OCI-LY7 (cell line): ENCODE data around the gene CTNNA3. TPM values are rescaled to one million over a fixed set of nuclear protein-coding genes. Genes with fewer than 3 reads are reported as not detected.

Source experiments
- BruUV-seq: library from RNA; stranded (reverse); fragments of 400-500 nt; replicated peaks from 2 replicates; lab custom pipeline; 2021; lab: Mats Ljungman, UMichigan
- CTCF ChIA-PET: fragments of 300-600 bp; sonication (Branson Sonifier 250); formaldehyde crosslinking; loops from one replicate; lab custom pipeline; 2022; ENCODE audit warnings: antibody characterized with exemption; ENCODE audit not compliant: unreplicated experiment; lab: Charles Lee
- POLR2A ChIA-PET: fragments of 300-600 bp; sonication (Branson Sonifier 250); formaldehyde crosslinking; loops from one replicate; lab custom pipeline; 2022; ENCODE audit warnings: antibody characterized with exemption; lab: Charles Lee
- DNase-seq: peaks from one replicate; pipeline ENCODE4 v3.0.0-alpha.2; 2015; ENCODE audit warnings: low spot score
- H2AFZ ChIP-seq: fragments of 200-600 bp; sonication (generic), shearing (Covaris generic); 2 replicates; pipeline ENCODE4 v1.6.1; 2014; ENCODE audit warnings: mild to moderate bottlenecking, antibody characterized with exemption, low read length, moderate library complexity
- H3K27ac ChIP-seq: fragments of 200-600 bp; sonication (generic); 2 replicates; pipeline ENCODE4 v1.5.1; 2014; ENCODE audit warnings: mixed run types, low read depth, mild to moderate bottlenecking, moderate library complexity, low read length, inconsistent platforms; ENCODE audit not compliant: poor library complexity, severe bottlenecking
- H3K36me3 ChIP-seq: fragments of 200-600 bp; sonication (generic); 2 replicates; pipeline ENCODE4 v1.6.1; 2014; ENCODE audit warnings: mild to moderate bottlenecking, antibody characterized with exemption, low read length, moderate library complexity, mixed read lengths; ENCODE audit not compliant: insufficient read depth
- H3K4me1 ChIP-seq: fragments of 200-600 bp; sonication (generic); 2 replicates; pipeline ENCODE4 v1.5.1; 2014; ENCODE audit warnings: mild to moderate bottlenecking, low read length; ENCODE audit not compliant: insufficient read depth, poor library complexity, severe bottlenecking
- H3K4me2 ChIP-seq: fragments of 200-600 bp; sonication (generic); 2 replicates; pipeline ENCODE4 v1.6.1; 2014; ENCODE audit warnings: mild to moderate bottlenecking, low read length
- H3K4me3 ChIP-seq: fragments of 200-600 bp; sonication (generic); 2 replicates; pipeline ENCODE4 v1.5.1; 2014; ENCODE audit warnings: mild to moderate bottlenecking, low read depth, low read length; ENCODE audit not compliant: poor library complexity, severe bottlenecking
- H3K79me2 ChIP-seq: fragments of 200-600 bp; sonication (generic); 2 replicates; pipeline ENCODE4 v1.6.1; 2016; ENCODE audit warnings: low read depth, mild to moderate bottlenecking, low read length, moderate library complexity, mixed read lengths; ENCODE audit not compliant: insufficient read depth
- H3K9me2 ChIP-seq: fragments of 200-600 bp; sonication (generic); 2 replicates; pipeline ENCODE4 v1.6.1; 2016; ENCODE audit warnings: mild to moderate bottlenecking, low read length, mixed read lengths; ENCODE audit not compliant: insufficient read depth
- H3K9me3 ChIP-seq: fragments of 200-600 bp; sonication (generic); 2 replicates; pipeline ENCODE4 v1.6.1; 2014; ENCODE audit warnings: mild to moderate bottlenecking, mixed run types, low read length, mixed read lengths
- H4K20me1 ChIP-seq: fragments of 200-600 bp; sonication (generic); 2 replicates; pipeline ENCODE4 v1.6.1; 2014; ENCODE audit warnings: mild to moderate bottlenecking, antibody characterized with exemption, low read length, moderate library complexity, mixed read lengths; ENCODE audit not compliant: insufficient read depth
- EZH2phosphoT487 ChIP-seq: fragments of 200-600 bp; sonication (generic); IDR thresholded peaks from 2 replicates; pipeline ENCODE4 v1.6.1; 2018; ENCODE audit warnings: low read depth, borderline replicate concordance, mild to moderate bottlenecking, mixed run types, antibody characterized with exemption, low read length, moderate library complexity, mixed read lengths
- intact Hi-C: fragments of 100-400 bp; cut with micrococcal nuclease; formaldehyde crosslinking; loops from one replicate; pipeline ENCODE4 v1.10.0; 2022; ENCODE audit not compliant: unreplicated experiment
- total RNA-seq, 2 experiments: library from RNA; depleted of rRNA in 1 of 2; stranded (reverse); fragments of >200 nt in 1 of 2; shearing (Covaris generic) in 1 of 2; gene quantifications; 2 replicates each; pipeline ENCODE4 v1.2.3, GENCODE V29; 2014 to 2022
- TF ChIP-seq, protein P1 (sequence below): fragments of 200-600 bp; sonication (generic); conservative IDR thresholded peaks from 2 replicates; pipeline ENCODE4 v1.5.1; 2014; ENCODE audit warnings: mild to moderate bottlenecking, antibody characterized with exemption, low read length, moderate library complexity, mixed read lengths

The CTNNA3 gene
- total RNA-seq, 2 experiments from 2014 or later = not detected

DNA sequence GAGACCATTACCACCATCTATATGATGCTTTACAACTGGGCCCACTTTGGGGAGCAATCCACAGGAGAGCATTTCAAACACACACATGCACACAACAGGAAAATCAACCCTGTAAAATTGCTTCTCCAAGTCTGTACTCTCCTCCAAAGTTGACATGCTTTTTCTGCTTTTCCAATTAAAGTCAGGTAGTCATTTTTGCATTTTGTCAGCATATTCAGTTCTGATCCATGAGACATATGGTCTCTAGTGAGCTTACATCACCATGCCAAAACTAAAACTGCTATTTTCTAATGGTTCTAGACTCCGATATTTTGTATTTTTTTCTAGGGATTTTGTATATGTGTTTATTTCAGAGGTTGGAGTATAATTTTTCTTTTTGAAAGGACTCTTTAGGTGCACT is 1143.7 kb downstream of the CTNNA3 start:
- H3K4me3 ChIP-seq = no peak overlapping the region
- no peaks in the 10 kb centered on the region for H3K9me2 ChIP-seq
- POLR2A ChIA-PET = no interaction called here
- H3K4me1 ChIP-seq = no peaks in the 10 kb centered on the region
- H3K27ac ChIP-seq = no peak overlapping the region
- no TSS peak for BruUV-seq
- no peak overlapping the region for H2AFZ ChIP-seq
- DNase-seq = no peak
- no peaks in the 10 kb centered on the region for H3K36me3 ChIP-seq
- CTCF ChIA-PET = no interaction called here
- H3K79me2 ChIP-seq = no peaks in the 10 kb centered on the region
- TF ChIP-seq, protein P1, sequence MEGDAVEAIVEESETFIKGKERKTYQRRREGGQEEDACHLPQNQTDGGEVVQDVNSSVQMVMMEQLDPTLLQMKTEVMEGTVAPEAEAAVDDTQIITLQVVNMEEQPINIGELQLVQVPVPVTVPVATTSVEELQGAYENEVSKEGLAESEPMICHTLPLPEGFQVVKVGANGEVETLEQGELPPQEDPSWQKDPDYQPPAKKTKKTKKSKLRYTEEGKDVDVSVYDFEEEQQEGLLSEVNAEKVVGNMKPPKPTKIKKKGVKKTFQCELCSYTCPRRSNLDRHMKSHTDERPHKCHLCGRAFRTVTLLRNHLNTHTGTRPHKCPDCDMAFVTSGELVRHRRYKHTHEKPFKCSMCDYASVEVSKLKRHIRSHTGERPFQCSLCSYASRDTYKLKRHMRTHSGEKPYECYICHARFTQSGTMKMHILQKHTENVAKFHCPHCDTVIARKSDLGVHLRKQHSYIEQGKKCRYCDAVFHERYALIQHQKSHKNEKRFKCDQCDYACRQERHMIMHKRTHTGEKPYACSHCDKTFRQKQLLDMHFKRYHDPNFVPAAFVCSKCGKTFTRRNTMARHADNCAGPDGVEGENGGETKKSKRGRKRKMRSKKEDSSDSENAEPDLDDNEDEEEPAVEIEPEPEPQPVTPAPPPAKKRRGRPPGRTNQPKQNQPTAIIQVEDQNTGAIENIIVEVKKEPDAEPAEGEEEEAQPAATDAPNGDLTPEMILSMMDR = no peak
- TF ChIP-seq EZH2phosphoT487 = no peak
- H3K4me2 ChIP-seq = no peak overlapping the region
- no peaks in the 10 kb centered on the region for H3K9me3 ChIP-seq
- H4K20me1 ChIP-seq = no peaks in the 10 kb centered on the region
- intact Hi-C loops = no loop called here

DNA sequence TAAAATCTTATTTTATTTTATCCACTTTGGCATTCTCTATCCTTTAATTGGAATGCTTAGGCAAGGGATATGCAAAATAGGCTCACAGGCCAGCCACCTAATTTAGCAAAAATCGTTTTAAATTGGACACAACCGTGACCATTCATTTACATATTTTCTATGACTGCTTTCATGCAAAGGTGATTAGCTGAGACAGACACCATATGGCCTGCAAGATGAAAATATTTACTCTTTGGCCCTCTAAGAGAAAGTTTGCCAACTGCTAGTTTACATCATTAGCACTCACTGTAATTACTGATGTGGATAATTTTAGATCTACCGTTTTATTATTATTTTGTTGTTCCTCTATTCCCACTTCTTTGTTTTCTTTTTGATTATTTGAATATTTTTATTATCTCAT is 1145.6 kb downstream of the CTNNA3 start:
- CTCF ChIA-PET = no interaction called here
- Histone ChIP-seq H2AFZ (no peak overlapping the region), H3K9me2 (no peaks in the 10 kb centered on the region), H3K9me3 (no peaks in the 10 kb centered on the region), H3K36me3 (no peaks in the 10 kb centered on the region), H3K4me2 (no peak overlapping the region), H3K27ac (no peak overlapping the region), H3K4me3 (no peak overlapping the region), H3K79me2 (no peaks in the 10 kb centered on the region), H3K4me1 (no peaks in the 10 kb centered on the region), H4K20me1 (no peaks in the 10 kb centered on the region)
- POLR2A ChIA-PET = no interaction called here
- DNase-seq = no peak
- TF ChIP-seq, protein P1 = no peak
- TF ChIP-seq EZH2phosphoT487 = no peak
- intact Hi-C loops = no loop called here
- no TSS peak for BruUV-seq

DNA sequence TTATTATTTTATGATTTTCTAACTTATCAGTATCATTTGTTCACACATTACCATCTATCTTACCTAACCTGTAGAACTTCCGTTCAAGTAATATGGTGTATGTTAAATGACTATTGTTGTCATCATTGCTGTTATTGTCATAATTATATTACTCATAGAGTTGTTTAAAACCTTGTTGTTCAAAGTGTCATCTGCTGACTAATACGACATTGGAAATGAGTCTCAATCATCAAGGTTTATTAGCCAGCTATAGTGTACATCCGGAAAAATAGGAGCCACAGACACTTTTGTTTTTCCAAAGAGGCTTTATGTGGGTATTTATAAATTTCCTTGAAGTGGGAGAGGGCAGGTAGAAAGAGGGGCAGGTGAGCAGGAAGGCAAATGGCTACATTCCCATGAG is 1157.1 kb downstream of the CTNNA3 start:
- ChIA-PET CTCF (no interaction called here), POLR2A (no interaction called here)
- TF ChIP-seq EZH2phosphoT487 = no peak
- TF ChIP-seq, protein P1 = no peak
- H3K4me3 ChIP-seq = no peak overlapping the region
- H3K79me2 ChIP-seq = no peaks in the 10 kb centered on the region
- BruUV-seq = no TSS peak
- no peaks in the 10 kb centered on the region for H3K4me1 ChIP-seq
- no peaks in the 10 kb centered on the region for H4K20me1 ChIP-seq
- H3K36me3 ChIP-seq = no peaks in the 10 kb centered on the region
- H3K9me2 ChIP-seq = no peaks in the 10 kb centered on the region
- intact Hi-C loops = no loop called here
- H2AFZ ChIP-seq = no peak overlapping the region
- H3K4me2 ChIP-seq = no peak overlapping the region
- H3K9me3 ChIP-seq = no peaks in the 10 kb centered on the region
- no peak for DNase-seq
- H3K27ac ChIP-seq = no peak overlapping the region
